Mesendoderm (in vitro differentiated cells): ENCODE results near the gene PEX10.

Experiments
- DNase-seq: peaks from one replicate; pipeline ENCODE4 v3.0.0; 2013
- H2AK5ac ChIP-seq: 2 replicates; pipeline ENCODE4 v1.6.1; 2013; ENCODE audit warnings: low read length, inconsistent platforms
- H2BK120ac ChIP-seq: 2 replicates; pipeline ENCODE4 v1.6.1; 2013; ENCODE audit warnings: low read depth, mild to moderate bottlenecking, low read length, moderate library complexity, mixed read lengths
- H2BK15ac ChIP-seq: replicated peaks from 2 replicates; pipeline ENCODE4 v1.6.1; 2013; ENCODE audit warnings: low read depth, mild to moderate bottlenecking, moderate library complexity
- H2BK5ac ChIP-seq: 2 replicates; pipeline ENCODE4 v1.6.1; 2013; ENCODE audit warnings: low read length, inconsistent platforms
- H3K18ac ChIP-seq: 2 replicates; pipeline ENCODE4 v1.6.1; 2013; ENCODE audit warnings: mild to moderate bottlenecking, low read length, mixed read lengths
- H3K23ac ChIP-seq: one replicate; pipeline ENCODE4 v1.6.1; 2013; ENCODE audit warnings: low read length
- H3K27ac ChIP-seq: 2 replicates; pipeline ENCODE4 v1.5.1; 2013; ENCODE audit warnings: low read depth, mild to moderate bottlenecking, inconsistent platforms, low read length, moderate library complexity
- H3K27me3 ChIP-seq: 2 replicates; pipeline ENCODE4 v1.6.1; 2013; ENCODE audit warnings: low read length, control low read depth, mild to moderate bottlenecking, inconsistent platforms; ENCODE audit not compliant: insufficient read depth, poor library complexity
- H3K36me3 ChIP-seq: 2 replicates; pipeline ENCODE4 v1.6.1; 2013; ENCODE audit warnings: low read length, inconsistent platforms; ENCODE audit not compliant: control insufficient read depth, insufficient read depth
- H3K4ac ChIP-seq: one replicate; pipeline ENCODE4 v1.6.1; 2013; ENCODE audit warnings: low read depth, mild to moderate bottlenecking, low read length, moderate library complexity
- H3K4me1 ChIP-seq: 2 replicates; pipeline ENCODE4 v1.6.1; 2013; ENCODE audit warnings: low read depth, low read length, inconsistent platforms; ENCODE audit not compliant: control insufficient read depth
- H3K4me2 ChIP-seq: 2 replicates; pipeline ENCODE4 v1.6.1; 2013; ENCODE audit warnings: low read length
- H3K4me3 ChIP-seq: 2 replicates; pipeline ENCODE4 v1.5.1; 2013; ENCODE audit warnings: mild to moderate bottlenecking, low read length
- H3K56ac ChIP-seq: one replicate; pipeline ENCODE4 v1.6.1; 2013; ENCODE audit warnings: low read length
- H3K79me1 ChIP-seq: 2 replicates; pipeline ENCODE4 v1.6.1; 2013; ENCODE audit warnings: low read length, inconsistent platforms
- H3K79me2 ChIP-seq: 2 replicates; pipeline ENCODE4 v1.6.1; 2013; ENCODE audit warnings: mild to moderate bottlenecking, low read length; ENCODE audit not compliant: control insufficient read depth, insufficient read depth
- H3K9ac ChIP-seq: 2 replicates; pipeline ENCODE4 v1.6.1; 2013; ENCODE audit warnings: low read length, inconsistent platforms
- H4K5ac ChIP-seq: one replicate; pipeline ENCODE4 v1.6.1; 2013; ENCODE audit warnings: low read length
- H4K8ac ChIP-seq: one replicate; pipeline ENCODE4 v1.6.1; 2013; ENCODE audit warnings: low read depth, mild to moderate bottlenecking, control low read depth, low read length, moderate library complexity
- WGBS: extraction: QIAGEN DNeasy Blood & Tissue Kit; methylation state at CpG from one replicate; pipeline ENCODE4 v1.1.7; 2013; ENCODE audit warnings: low lambda C conversion rate, missing lambda C conversion rate; ENCODE audit not compliant: insufficient coverage; ENCODE audit errors: extremely low coverage; 5-methylcytosine and 5-hydroxymethylcytosine counted together

The PEX10 gene

GRCh38 chr1:2418791-2419320, 6.5 kb upstream of the PEX10 start:
- no peak overlapping the region for H3K27ac ChIP-seq
- H3K9ac ChIP-seq: no peak overlapping the region
- no peak overlapping the region for H2AK5ac ChIP-seq
- H3K27me3 ChIP-seq: no peaks in the 10 kb centered on the region
- H3K79me2 ChIP-seq: no peaks in the 10 kb centered on the region
- no peak overlapping the region for H3K4ac ChIP-seq
- H3K79me1 ChIP-seq: no peaks in the 10 kb centered on the region
- DNase-seq: no peak
- H3K4me2 ChIP-seq: no peak overlapping the region
- H3K4me1 ChIP-seq: peaks cover 2% of the 10 kb centered on the region
- H3K23ac ChIP-seq: no peak overlapping the region
- no peak overlapping the region for H2BK15ac ChIP-seq
- no peak overlapping the region for H2BK5ac ChIP-seq
- no peak overlapping the region for H4K8ac ChIP-seq
- H3K36me3 ChIP-seq: no peaks in the 10 kb centered on the region
- no peak overlapping the region for H4K5ac ChIP-seq
- H3K18ac ChIP-seq: no peak overlapping the region
- H3K4me3 ChIP-seq: no peak overlapping the region
- no peak overlapping the region for H3K56ac ChIP-seq
- no peak overlapping the region for H2BK120ac ChIP-seq
- WGBS: no CpG with 5 or more reads among the region's 16 CpGs

DNA sequence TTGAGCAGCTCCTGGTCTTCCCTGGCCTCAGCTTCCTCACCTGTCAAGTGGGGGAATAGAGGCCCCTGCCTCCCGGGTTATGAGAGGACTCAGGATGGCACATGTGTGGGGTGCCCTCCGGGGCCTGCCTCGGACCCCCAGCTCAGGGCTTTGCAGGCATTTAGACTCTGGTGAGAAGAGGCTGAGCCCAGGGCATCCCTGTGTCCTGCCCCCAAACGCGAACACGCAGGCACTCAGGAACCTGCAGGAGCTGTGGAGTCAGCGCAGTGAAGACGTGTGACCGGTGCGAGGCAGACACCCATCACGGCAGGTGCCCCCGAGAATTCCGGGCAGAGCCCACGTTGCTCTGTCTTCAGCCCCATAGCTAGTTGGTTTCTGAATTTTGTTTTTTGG, 5.5 kb upstream of the PEX10 start:
- no peak overlapping the region for H3K4me3 ChIP-seq
- H3K56ac ChIP-seq: no peak overlapping the region
- H3K18ac ChIP-seq: no peak overlapping the region
- peaks cover 3% of the 10 kb centered on the region for H3K4me1 ChIP-seq
- H2BK120ac ChIP-seq: no peak overlapping the region
- no peaks in the 10 kb centered on the region for H3K79me1 ChIP-seq
- H3K4ac ChIP-seq: no peak overlapping the region
- H2BK5ac ChIP-seq: no peak overlapping the region
- no CpG with 5 or more reads among the region's 14 CpGs for WGBS
- peak overlapping the region; percentile 80 for H3K23ac ChIP-seq
- H3K4me2 ChIP-seq: no peak overlapping the region
- no peak overlapping the region for H4K8ac ChIP-seq
- no peaks in the 10 kb centered on the region for H3K27me3 ChIP-seq
- H2AK5ac ChIP-seq: no peak overlapping the region
- H4K5ac ChIP-seq: no peak overlapping the region
- no peak overlapping the region for H2BK15ac ChIP-seq
- DNase-seq: no peak
- H3K36me3 ChIP-seq: no peaks in the 10 kb centered on the region
- no peak overlapping the region for H3K9ac ChIP-seq
- H3K79me2 ChIP-seq: peaks cover 1% of the 10 kb centered on the region
- H3K27ac ChIP-seq: no peak overlapping the region

DNA sequence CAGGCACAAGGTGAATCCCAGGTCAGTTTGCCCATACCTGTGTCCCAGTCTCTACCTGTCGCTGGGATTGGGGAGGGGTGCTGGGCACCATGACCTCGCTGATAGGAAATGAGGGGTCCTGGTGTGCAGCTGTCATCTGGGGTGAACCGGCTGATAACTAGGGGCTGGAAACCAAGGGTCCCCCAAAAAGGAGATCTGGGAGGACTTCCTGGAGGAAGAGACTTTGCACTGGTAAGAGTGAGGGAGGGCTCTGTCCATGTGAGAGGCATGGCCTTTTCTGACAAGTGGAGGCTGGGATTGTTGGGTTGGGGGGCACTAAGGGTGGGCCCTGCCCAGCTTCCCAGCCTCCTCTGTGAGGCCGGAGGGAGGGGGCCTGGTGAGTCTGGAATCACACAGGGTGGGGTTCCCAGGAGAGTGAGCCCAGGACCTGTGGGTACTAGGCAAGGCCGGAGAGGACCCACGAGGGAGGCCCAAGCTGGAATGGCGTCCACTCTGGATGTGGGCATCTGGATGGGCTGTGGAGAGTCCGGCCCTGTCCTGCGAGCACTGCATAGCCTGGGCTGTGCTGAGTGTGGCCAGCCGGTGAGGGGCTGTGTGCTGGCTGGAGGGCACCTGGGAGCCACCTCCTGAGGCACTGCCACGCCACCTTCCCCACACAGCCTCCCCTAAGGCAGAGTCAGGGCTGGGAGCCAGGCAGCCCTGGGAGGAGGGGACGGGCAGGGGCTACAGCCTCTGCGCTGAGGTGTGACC, 4.9 kb upstream of the PEX10 start:
- Histone ChIP-seq H3K9ac (no peak overlapping the region), H3K79me2 (peaks cover 1% of the 10 kb centered on the region), H2BK120ac (no peak overlapping the region), H3K56ac (no peak overlapping the region), H3K36me3 (no peaks in the 10 kb centered on the region), H3K79me1 (no peaks in the 10 kb centered on the region), H3K4me2 (no peak overlapping the region), H3K23ac (no peak overlapping the region), H3K4me1 (peaks cover 3% of the 10 kb centered on the region), H3K4me3 (no peak overlapping the region), H3K4ac (no peak overlapping the region), H3K27me3 (no peaks in the 10 kb centered on the region), H3K18ac (no peak overlapping the region), H2BK5ac (no peak overlapping the region), H2AK5ac (no peak overlapping the region), H2BK15ac (no peak overlapping the region), H3K27ac (no peak overlapping the region), H4K8ac (no peak overlapping the region), H4K5ac (no peak overlapping the region)
- DNase-seq: no peak
- WGBS: no CpG with 5 or more reads among the region's 13 CpGs

DNA sequence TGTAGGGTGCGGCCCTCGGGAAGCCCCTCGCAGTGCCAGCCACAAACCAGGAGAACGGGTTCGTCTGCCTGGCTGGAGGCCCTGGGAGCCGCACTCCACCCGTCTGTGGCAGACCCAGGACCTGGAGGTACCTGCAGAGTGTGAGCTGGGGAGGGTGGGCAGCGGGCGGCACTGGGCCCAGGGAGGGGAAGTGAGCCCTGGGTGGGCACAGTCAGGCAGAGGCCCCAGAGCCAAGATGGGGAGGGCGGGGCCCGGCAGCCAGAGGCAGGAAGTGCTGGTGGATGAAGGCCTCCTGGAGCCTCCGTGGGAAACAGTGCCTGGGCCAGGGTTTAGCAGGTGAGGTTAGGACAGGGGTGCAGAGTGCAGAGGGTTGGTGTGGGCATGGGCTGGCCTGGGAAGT, 4.0 kb upstream of the PEX10 start:
- Histone ChIP-seq H3K79me2 (peaks cover 5% of the 10 kb centered on the region), H3K9ac (no peak overlapping the region), H4K8ac (no peak overlapping the region), H3K4me3 (no peak overlapping the region), H3K18ac (no peak overlapping the region), H2BK5ac (no peak overlapping the region), H3K27ac (no peak overlapping the region), H2AK5ac (no peak overlapping the region), H2BK120ac (no peak overlapping the region), H4K5ac (no peak overlapping the region), H3K56ac (no peak overlapping the region), H3K4ac (no peak overlapping the region), H3K4me2 (no peak overlapping the region), H3K36me3 (no peaks in the 10 kb centered on the region), H2BK15ac (no peak overlapping the region), H3K27me3 (no peaks in the 10 kb centered on the region), H3K23ac (no peak overlapping the region), H3K79me1 (peaks cover 5% of the 10 kb centered on the region), H3K4me1 (peaks cover 3% of the 10 kb centered on the region)
- DNase-seq: no peak
- no CpG with 5 or more reads among the region's 12 CpGs for WGBS

DNA sequence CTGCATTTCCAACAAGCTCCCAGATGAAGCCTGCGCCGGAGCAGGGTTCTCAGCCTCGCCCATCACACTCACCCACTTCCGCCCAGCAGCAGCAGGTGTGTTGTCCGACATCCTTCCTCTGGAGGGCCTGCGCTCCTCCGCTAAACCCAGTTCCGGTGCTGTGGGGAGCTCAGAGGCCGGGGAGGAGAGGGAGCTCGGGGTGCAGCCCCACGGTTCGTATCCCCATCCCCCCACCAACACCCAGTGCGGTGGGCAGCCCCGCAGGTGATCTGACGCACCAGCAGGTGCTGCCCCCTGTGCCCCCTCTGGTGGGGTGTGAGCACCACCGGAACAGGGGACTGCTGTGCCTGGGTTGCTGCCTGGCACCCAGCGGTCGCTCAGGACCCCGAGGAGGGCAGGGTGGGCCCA, 3.4 kb upstream of the PEX10 start:
- Histone ChIP-seq H3K4me2 (no peak overlapping the region), H3K9ac (no peak overlapping the region), H2AK5ac (no peak overlapping the region), H3K4me3 (no peak overlapping the region), H3K4me1 (peaks cover 3% of the 10 kb centered on the region), H4K5ac (no peak overlapping the region), H3K4ac (no peak overlapping the region), H3K56ac (no peak overlapping the region), H2BK5ac (no peak overlapping the region), H4K8ac (no peak overlapping the region), H3K79me2 (peaks cover 5% of the 10 kb centered on the region), H3K27ac (no peak overlapping the region), H2BK15ac (no peak overlapping the region), H3K79me1 (peaks cover 5% of the 10 kb centered on the region), H3K18ac (no peak overlapping the region), H2BK120ac (no peak overlapping the region), H3K27me3 (no peaks in the 10 kb centered on the region), H3K36me3 (no peaks in the 10 kb centered on the region), H3K23ac (no peak overlapping the region)
- WGBS: no CpG with 5 or more reads among the region's 19 CpGs
- DNase-seq: no peak

DNA sequence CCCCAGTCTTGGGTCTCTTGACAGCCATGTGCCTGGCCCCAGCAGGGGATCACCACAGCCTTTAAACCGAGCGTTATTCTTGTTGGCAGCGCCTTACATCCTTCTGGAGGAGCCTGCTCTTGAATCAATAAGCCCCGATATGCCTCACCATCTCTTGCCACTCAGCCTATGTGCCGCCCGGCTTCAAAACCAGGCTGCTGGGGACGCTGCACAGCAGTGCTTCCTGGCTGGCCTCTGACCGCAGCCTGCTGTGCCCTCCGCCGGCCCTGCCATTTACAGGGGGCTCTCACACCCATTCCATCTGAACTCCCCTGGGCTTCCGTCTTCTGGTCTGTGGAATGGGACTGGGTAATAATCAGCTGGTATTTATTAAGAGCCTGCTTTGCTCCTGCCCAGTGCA, 3.0 kb upstream of the PEX10 start:
- Histone ChIP-seq H3K4me1 (peaks cover 3% of the 10 kb centered on the region), H3K9ac (no peak overlapping the region), H2BK5ac (no peak overlapping the region), H2AK5ac (no peak overlapping the region), H3K79me2 (peaks cover 5% of the 10 kb centered on the region), H3K27me3 (no peaks in the 10 kb centered on the region), H3K4ac (no peak overlapping the region), H3K79me1 (peaks cover 5% of the 10 kb centered on the region), H2BK15ac (no peak overlapping the region), H4K5ac (no peak overlapping the region), H2BK120ac (no peak overlapping the region), H3K27ac (no peak overlapping the region), H3K18ac (no peak overlapping the region), H3K36me3 (no peaks in the 10 kb centered on the region), H3K23ac (no peak overlapping the region), H4K8ac (no peak overlapping the region), H3K4me3 (no peak overlapping the region), H3K56ac (peak overlapping the region; percentile 15), H3K4me2 (no peak overlapping the region)
- DNase-seq: no peak
- WGBS: no CpG with 5 or more reads among the region's 11 CpGs
